Measurements from ENCODE around the gene LYPD8. TPM values are rescaled to one million over a fixed set of nuclear protein-coding genes. Genes with fewer than 3 reads are reported as not detected.

Gene LYPD8
- total RNA-seq, 1 donor from 2014 or later, result not detected

DNA sequence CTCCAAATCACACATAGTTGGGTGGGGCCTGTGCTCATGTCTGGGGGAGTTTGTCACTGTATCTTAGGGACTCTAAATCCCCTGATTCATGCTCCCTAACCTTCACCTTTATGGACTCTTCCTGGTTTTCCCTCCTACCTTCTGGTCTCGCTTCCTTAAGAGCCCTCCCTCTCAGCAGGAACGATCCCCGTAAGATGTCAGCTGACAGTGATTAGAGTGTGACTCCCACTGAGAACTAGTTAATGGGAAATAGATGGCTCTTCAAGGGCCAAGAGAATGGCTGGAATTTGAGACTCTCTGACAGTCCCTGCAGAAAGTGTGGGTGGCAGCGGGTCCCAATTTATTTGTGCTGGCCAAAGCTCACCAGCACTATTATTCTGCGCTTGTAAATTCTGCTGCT lies 22.0 kb downstream of the LYPD8 start:
- peaks cover 3% of the 10 kb centered on the region for H3K36me3 Mint-ChIP-seq (ENCODE audit: insufficient read depth)
- TF ChIP-seq, protein P1, sequence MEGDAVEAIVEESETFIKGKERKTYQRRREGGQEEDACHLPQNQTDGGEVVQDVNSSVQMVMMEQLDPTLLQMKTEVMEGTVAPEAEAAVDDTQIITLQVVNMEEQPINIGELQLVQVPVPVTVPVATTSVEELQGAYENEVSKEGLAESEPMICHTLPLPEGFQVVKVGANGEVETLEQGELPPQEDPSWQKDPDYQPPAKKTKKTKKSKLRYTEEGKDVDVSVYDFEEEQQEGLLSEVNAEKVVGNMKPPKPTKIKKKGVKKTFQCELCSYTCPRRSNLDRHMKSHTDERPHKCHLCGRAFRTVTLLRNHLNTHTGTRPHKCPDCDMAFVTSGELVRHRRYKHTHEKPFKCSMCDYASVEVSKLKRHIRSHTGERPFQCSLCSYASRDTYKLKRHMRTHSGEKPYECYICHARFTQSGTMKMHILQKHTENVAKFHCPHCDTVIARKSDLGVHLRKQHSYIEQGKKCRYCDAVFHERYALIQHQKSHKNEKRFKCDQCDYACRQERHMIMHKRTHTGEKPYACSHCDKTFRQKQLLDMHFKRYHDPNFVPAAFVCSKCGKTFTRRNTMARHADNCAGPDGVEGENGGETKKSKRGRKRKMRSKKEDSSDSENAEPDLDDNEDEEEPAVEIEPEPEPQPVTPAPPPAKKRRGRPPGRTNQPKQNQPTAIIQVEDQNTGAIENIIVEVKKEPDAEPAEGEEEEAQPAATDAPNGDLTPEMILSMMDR (IDR thresholded peaks at IDR 0.05; ENCODE audit: unreplicated experiment), result no peak
- H3K4me1 Mint-ChIP-seq (ENCODE audit: low read depth), result no peaks in the 10 kb centered on the region
- no peak overlapping the region for H3K4me3 Mint-ChIP-seq (ENCODE audit: low read depth)
- H3K27ac Mint-ChIP-seq, result no peak overlapping the region
- no peaks in the 10 kb centered on the region for H3K27me3 Mint-ChIP-seq
- peaks cover 70% of the 10 kb centered on the region for H3K9me3 Mint-ChIP-seq (ENCODE audit: low read depth)
- no peak for DNase-seq (ENCODE audit: low spot score, unreplicated experiment)

DNA sequence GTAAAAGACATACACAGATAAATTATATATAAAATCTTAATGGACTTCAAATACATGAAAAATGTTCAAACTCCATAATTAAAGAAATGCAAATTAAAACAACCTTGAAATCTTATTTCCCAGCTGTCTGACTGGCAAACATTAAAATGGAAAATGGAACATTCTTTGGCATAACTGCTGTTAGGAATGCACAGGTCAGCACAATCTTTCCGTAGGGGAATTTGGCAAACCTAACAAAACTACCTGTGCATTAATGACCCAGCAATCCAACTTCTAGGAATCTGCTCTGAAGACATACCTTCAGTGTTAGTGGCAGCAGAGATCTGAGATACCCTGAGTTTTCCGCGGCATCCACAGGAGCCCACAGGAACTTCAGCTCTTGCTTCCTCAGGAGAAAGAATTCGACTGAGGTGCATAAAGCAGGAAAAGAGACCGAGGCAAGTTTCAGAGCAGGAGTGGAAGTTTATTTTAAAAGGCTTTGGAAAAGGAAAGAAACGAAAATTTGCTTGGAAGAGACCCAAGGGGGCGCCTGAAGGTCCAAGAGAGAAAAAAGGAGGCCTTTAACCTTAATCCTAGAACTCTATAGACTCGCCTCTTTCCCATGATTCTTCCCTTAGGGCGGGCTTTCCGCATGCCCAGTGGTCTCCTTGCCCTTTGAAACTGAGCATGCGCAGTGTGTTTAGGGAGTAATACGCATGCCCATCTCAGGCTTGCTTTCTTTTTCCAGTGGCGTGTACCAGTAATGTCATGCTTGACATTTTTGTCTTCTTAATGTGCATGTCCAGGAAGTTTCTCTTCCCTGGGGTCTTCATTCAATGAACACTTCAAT lies 24.8 kb downstream of the LYPD8 start:
- Mint-ChIP-seq H3K36me3 (ENCODE audit: insufficient read depth) (peaks cover 2% of the 10 kb centered on the region), H3K27me3 (no peaks in the 10 kb centered on the region)

DNA sequence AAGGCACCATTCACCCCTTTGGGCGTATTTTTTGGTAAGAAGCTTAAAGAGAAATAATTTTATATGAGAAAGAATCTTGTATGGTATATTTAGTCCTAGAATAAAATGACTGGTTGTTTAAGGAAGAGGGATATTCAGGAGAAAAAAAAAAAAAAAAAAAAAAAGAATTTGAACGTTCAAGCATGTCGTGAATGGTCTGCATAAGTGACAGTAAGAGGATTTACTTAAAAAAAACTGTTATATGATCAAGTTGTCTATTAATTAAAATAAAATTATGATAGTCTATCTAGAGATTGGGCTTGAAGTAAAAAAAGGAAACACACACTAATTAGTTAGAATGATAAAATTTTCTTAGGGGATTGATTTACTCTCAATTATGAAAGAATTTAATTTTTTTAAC lies 41.3 kb downstream of the LYPD8 start:
- Mint-ChIP-seq H3K4me3 (ENCODE audit: low read depth) (no peak overlapping the region), H3K27ac (no peak overlapping the region), H3K4me1 (ENCODE audit: low read depth) (no peaks in the 10 kb centered on the region), H3K36me3 (ENCODE audit: insufficient read depth) (peaks cover 5% of the 10 kb centered on the region), H3K27me3 (no peaks in the 10 kb centered on the region), H3K9me3 (ENCODE audit: low read depth) (peaks cover 67% of the 10 kb centered on the region)
- TF ChIP-seq, protein P1 (IDR thresholded peaks at IDR 0.05; ENCODE audit: unreplicated experiment), result no peak
- DNase-seq (ENCODE audit: low spot score, unreplicated experiment), result no peak

More for the DNA sequence above, 24.8 kb downstream of the LYPD8 start:
- no peak for DNase-seq (ENCODE audit: low spot score, unreplicated experiment)
- H3K9me3 Mint-ChIP-seq (ENCODE audit: low read depth), result peaks cover 62% of the 10 kb centered on the region
- TF ChIP-seq, protein P1 (IDR thresholded peaks at IDR 0.05; ENCODE audit: unreplicated experiment), result no peak
- no peaks in the 10 kb centered on the region for H3K4me1 Mint-ChIP-seq (ENCODE audit: low read depth)
- H3K4me3 Mint-ChIP-seq (ENCODE audit: low read depth), result no peak overlapping the region
- no peak overlapping the region for H3K27ac Mint-ChIP-seq

DNA sequence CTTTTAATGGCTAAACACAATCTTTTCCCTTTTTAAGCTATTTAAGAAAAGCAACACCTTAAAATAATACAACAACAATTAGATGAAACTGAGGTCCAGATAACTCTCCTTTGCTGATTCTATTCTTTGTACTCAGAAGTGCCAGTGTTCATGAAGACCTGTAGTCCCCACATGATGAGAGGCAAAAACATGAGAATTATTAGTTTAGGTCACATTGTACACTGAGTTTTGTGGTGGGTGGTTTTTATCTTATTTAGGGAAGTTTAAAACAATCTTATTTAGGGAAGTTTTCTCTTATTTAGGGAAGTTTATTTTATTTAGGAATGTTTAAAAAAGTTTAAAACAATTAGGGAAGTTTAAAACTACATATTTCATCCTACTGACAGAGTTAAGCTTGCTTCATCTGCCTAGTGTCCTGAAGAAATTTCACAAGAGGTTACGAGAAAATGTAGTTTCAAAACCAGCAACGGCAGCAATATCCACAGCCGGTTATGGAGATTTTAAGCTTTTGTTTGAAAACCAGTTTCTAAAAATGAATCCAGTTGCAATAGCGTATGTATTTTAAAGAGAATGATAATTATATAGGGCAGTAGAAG lies 45.2 kb downstream of the LYPD8 start:
- peaks cover 3% of the 10 kb centered on the region for H3K36me3 Mint-ChIP-seq (ENCODE audit: insufficient read depth)
- H3K4me1 Mint-ChIP-seq (ENCODE audit: low read depth), result no peaks in the 10 kb centered on the region
- TF ChIP-seq, protein P1 (IDR thresholded peaks at IDR 0.05; ENCODE audit: unreplicated experiment), result no peak
- H3K9me3 Mint-ChIP-seq (ENCODE audit: low read depth), result peaks cover 62% of the 10 kb centered on the region
- H3K27ac Mint-ChIP-seq, result no peak overlapping the region
- DNase-seq (ENCODE audit: low spot score, unreplicated experiment), result no peak
- no peaks in the 10 kb centered on the region for H3K27me3 Mint-ChIP-seq
- no peak overlapping the region for H3K4me3 Mint-ChIP-seq (ENCODE audit: low read depth)

DNA sequence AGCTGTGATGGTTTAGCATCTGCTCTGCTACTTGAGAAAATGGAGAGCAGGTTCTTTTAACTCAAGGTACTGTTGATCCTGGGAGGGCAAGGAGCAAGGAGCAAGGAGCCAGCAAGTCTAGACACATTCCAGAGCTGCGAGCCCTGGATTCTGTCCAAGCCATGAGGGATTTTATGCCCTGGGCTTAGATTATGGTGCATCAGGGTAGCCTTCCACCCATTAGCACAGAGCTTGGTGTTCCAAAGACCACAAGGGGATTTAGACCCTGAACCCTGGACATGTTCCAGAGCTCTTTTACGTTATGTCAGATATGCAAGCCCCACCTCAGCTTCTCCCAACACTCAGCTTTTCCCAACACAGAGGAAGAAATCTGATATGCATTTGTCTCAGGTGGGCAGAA lies 51.0 kb downstream of the LYPD8 start:
- no peak overlapping the region for H3K4me3 Mint-ChIP-seq (ENCODE audit: low read depth)
- no peak overlapping the region for H3K27ac Mint-ChIP-seq
- TF ChIP-seq, protein P1 (IDR thresholded peaks at IDR 0.05; ENCODE audit: unreplicated experiment), result no peak
- no peaks in the 10 kb centered on the region for H3K27me3 Mint-ChIP-seq
- no peak for DNase-seq (ENCODE audit: low spot score, unreplicated experiment)
- peaks cover 24% of the 10 kb centered on the region for H3K9me3 Mint-ChIP-seq (ENCODE audit: low read depth)
- H3K36me3 Mint-ChIP-seq (ENCODE audit: insufficient read depth), result peaks cover 2% of the 10 kb centered on the region
- no peaks in the 10 kb centered on the region for H3K4me1 Mint-ChIP-seq (ENCODE audit: low read depth)

All from progenitor cell of endocrine pancreas (in vitro differentiated cells).